AG09309 (cell line): ENCODE data around the gene DDX47.
A peak's percentile ranks its signal among the peaks of the same experiment; 100 is the strongest.
"Not testable (repeated sequence)": the region's sequence is repeated elsewhere in the genome, so short reads cannot be mapped to it uniquely, and the experiment has no call there.

ENCODE experiments used
- DNase-seq: peaks from one replicate; pipeline ENCODE4 v3.0.0-alpha.2; 2010; ENCODE audit warnings: low read depth
- H3K4me3 ChIP-seq: 2 replicates; pipeline ENCODE4 v1.5.1; 2011; ENCODE audit warnings: mild to moderate bottlenecking, low read depth, low read length, moderate library complexity; ENCODE audit not compliant: control insufficient read depth
- CTCF ChIP-seq: IDR thresholded peaks from 2 replicates; pipeline ENCODE4 v1.5.1; 2011; ENCODE audit warnings: mild to moderate bottlenecking, low read depth, low read length, inconsistent platforms; ENCODE audit not compliant: insufficient read depth, control insufficient read depth; ENCODE audit errors: missing control alignments

DDX47 gene

GRCh38 chr12:12871587-12872138, 58.5 kb downstream of the DDX47 start:
- no peak overlapping the region for H3K4me3 ChIP-seq
- TF ChIP-seq CTCF: no peak
- no peak for DNase-seq

GRCh38 chr12:12872139-12872933, 59.2 kb downstream of the DDX47 start:
- TF ChIP-seq CTCF: no peak
- peak; percentile 29 for DNase-seq
- H3K4me3 ChIP-seq: no peak overlapping the region

GRCh38 chr12:12872934-12873275, 59.8 kb downstream of the DDX47 start:
- TF ChIP-seq CTCF: no peak
- no peak for DNase-seq

GRCh38 chr12:12874029-12874428, 60.9 kb downstream of the DDX47 start:
- TF ChIP-seq CTCF: no peak
- no peak overlapping the region for H3K4me3 ChIP-seq
- DNase-seq: no peak

More at GRCh38 chr12:12872934-12873275, 59.8 kb downstream of the DDX47 start:
- H3K4me3 ChIP-seq: no peak overlapping the region

- not testable (repeated sequence) for DNase-seq, H3K4me3 ChIP-seq
These were observed 62.2 kb downstream of the DDX47 start for GRCh38 chr12:12875301-12875700.

- H3K4me3 ChIP-seq: no peak overlapping the region
- DNase-seq: no peak
- TF ChIP-seq CTCF: no peak
These were observed 64.1 kb downstream of the DDX47 start for GRCh38 chr12:12877153-12877768.

- no peak for TF ChIP-seq CTCF
- no peak overlapping the region for H3K4me3 ChIP-seq
- no peak for DNase-seq
These were observed 64.8 kb downstream of the DDX47 start for GRCh38 chr12:12877781-12878455.
